Measurements from ENCODE around the gene ELP5.

DNA sequence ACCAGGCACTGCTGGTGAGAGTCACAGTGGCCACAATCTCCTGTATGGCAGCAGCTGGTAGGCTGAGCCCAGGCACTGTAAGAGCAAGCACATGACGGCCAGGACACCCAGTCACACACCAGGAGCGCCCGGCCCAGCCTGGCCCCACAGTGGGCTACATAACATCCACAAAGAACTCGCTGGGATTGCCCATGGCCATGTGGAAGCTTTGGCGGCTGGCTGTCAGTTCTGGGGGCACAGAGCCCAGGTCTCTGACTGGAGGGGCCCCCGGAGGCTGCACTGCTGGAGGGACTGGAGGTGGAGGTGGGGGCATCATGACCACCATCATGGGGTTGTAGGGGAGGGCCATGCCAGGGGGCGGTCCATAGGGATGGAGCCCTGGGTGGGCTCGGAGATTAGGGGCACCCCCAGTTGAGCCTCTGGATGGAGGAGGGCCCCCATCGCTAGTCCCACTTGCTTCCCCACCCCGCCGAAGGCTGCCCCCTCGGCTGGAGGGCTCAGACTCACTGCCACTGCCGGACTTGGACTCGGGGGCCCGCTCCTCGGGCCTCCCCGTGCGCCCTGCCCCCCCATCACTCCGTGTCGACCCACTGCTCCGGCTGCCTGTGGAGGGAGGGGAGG is 26.2 kb upstream of the ELP5 start:
- TF ChIP-seq POLR2A (IDR thresholded peaks at IDR 0.05; ENCODE audit: low read length) (no peak), GATA1 (IDR thresholded peaks at IDR 0.05; ENCODE audit: low read depth, low read length) (no peak)
